Measurements from ENCODE around the gene GDPD1.
A peak's percentile ranks its signal among the peaks of the same experiment; 100 is the strongest.
"Not testable (repeated sequence)": the region's sequence is repeated elsewhere in the genome, so short reads cannot be mapped to it uniquely, and the experiment has no call there.

Gene GDPD1

DNA sequence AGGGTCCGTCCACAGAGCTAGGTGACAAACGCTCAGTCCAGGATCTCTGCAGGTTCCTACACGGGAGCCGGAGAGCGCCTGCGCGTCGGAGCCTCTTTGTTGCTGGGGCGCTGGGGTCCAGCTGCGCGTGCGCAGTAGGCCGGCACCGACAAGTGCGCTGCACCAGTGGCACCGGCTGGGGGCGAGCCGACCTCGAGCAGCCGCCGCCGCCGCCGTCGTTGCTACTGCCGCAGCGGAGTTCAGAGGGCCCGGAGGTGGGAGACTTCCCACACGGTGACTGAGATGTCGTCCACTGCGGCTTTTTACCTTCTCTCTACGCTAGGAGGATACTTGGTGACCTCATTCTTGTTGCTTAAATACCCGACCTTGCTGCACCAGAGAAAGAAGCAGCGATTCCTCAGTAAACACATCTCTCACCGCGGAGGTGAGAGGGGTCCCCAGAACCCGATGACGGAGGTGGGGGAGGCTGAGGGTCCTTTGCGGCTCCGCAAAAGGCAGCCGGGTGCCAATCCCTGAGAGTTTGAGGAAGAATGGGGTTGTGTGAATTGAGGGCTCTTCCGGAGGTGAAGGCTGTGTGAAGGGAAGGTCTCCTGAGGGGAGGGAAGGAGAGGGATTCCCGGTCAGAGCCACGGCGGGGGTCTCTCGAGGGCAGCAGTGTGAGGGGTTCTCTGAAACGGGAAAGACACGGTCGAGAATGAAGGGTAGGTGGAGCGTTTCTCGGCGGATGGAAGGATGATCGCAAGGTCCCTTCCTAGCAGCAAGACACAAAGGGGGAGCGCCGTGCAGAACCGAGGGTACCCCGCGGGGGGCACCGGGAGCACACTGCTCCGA lies at the start of gene GDPD1:
Gene GDPD1, plus strand, starts transcription at position 184 of the 831 bp plus-strand sequence. Its CDS starts 99 bp downstream, at position 283.
- DNase-seq: peak; percentile 87

DNA sequence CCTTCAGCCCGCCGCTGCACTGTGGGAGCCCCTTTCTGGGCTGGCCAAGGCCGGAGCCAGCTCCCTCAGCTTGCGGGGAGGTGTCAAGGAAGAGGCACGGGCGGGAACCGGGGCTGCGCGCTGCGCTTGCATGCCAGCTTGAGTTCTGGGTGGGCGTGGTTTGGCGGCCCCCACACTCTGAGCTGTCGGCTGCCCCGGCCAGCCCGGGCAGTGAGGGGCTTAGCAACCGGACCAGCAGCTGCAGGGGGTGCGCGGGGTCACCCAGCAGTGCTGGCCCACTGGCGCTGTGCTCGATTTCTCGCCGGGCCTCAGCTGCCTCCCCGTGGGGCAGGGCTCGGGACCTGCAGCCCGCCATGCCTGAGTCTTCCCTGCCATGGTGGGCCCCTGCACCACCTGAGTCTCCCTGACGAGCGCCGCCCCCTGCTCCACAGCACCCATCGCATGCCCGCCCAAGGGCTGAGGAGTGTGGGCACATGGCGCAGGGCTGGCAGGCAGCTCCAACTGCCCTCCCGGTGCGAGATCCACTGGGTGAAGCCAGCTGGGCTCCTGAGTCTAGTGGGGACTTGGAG lies 47.8 kb upstream of the GDPD1 start:
- DNase-seq: no peak

DNA sequence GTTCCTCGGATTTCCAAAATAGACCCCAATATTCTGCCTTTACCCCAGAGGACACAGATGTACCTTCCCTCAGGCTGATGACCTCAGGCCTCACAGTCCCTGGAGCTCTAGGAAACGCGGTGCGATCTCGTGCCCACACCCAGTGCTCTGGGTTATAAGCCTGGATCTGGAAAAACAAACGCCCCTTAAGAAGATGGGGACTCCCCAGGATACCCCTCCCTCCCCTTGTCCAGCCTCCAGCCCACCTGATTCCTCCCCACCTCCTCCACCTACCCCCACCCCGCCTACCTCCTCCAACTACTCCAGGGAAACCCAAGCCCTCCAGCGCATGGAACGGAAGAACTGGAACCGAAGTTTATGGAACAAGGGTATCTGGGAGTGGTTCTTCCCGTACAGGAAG lies 45.6 kb upstream of the GDPD1 start:
- DNase-seq: no peak

GRCh38 chr17:59175076-59175475 lies 45.2 kb upstream of the GDPD1 start:
- DNase-seq: no peak

DNA sequence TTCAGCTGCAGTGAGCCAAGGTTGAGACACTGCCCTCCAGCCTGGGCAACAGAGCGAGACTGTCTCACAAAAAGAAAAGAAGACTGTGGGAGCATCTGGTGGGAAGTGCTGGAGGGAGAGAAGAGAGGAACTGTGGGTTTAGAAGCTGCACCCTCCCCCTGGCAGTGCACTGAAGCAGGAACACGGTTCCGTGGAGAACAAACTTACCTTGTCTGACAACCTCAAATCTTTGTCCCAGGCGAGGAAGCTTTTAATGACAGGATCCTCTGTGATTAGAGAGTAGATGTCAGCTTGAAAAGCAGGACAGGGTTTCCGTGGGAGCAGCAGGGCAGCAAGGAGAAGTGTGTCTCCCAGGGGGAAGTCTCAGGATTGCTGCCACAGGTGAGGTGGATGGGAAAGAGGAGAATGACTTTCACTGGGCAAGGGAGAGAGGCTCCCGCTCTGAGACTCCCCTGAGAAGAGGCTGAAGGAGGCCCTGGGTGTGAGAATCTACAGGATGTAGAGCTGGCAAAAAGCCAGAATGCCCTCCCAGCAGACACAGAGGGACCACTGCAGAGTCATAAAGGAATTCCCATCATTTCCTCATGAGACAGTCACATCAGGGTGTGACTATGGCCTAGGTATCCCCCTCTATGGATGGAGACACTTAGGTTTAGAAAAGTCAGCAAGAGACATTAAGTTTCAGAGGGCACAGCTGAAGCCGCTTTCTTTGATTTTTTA lies 41.9 kb upstream of the GDPD1 start:
- no peak for DNase-seq

DNA sequence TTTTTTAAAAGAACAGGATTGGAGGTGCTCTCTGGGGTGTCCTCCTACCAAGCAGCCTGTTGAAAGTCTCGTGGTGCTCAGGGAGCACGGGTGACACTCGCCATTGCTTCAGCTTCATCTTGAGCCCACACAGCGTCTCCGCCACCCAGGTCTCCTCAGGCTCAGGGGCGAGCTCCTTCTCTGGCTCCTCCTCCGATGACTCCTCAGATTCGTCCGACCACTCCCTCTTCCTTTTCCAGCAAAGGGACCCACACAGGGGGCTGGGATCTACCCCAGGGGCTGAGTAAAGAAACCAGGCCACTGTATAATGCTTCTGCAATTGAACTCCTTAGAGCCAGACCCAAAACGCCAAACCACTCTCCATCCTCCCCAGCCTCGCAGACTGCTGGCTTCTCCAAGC lies 40.7 kb upstream of the GDPD1 start:
- DNase-seq: not testable (repeated sequence)

GRCh38 chr17:59180626-59181025 lies 39.7 kb upstream of the GDPD1 start:
- no peak for DNase-seq

GRCh38 chr17:59181481-59181880 lies 38.8 kb upstream of the GDPD1 start:
- no peak for DNase-seq

DNA sequence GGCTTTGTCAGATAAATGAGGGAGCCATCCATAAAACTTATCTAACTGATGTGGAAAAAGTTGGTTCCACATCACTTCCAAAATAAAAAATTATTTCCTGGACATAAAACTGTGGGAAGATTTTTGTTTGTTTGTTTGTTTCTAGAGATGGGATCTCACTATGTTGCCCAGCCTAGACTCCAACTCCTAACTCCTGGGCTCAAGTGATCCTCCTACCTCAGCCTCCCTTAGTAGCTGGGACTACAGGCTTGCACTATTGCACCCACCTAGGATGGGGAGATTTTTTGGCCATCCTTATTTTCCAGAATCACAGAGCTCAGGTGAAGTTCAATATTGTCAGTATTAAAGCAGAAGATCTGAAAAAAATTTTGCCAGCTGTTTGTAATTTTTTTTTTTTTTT lies 34.3 kb upstream of the GDPD1 start:
- DNase-seq: no peak

GRCh38 chr17:59186850-59187249 lies 33.5 kb upstream of the GDPD1 start:
- no peak for DNase-seq

GRCh38 chr17:59190806-59191205 lies 29.5 kb upstream of the GDPD1 start:
- no peak for DNase-seq

DNA sequence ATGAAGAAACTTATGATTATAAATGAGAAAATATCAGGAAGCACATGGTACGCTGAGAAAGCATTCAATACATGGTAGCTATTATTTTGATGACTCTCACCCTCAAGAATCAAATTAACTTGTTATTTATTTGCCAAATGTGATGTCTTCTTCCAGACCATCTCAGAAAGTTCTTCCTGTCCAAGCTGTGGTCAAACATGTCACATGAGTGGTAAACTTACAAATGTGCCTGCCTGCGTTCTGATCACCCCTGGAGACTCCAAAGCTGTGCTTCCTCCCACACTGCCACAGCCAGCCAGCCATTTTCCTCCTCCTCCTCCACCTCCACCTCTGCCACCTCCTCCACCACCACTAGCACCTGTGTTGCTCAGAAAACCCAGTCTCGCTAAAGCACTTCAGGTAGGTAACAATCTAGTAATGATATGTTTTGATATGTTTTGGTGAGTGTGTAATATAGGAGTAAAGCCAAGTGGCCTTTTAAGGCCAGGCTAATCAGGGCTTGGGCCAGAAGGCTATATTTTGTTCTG lies 26.9 kb upstream of the GDPD1 start:
- no peak for DNase-seq

GRCh38 chr17:59199398-59199797 lies 20.9 kb upstream of the GDPD1 start:
- DNase-seq: no peak

DNA sequence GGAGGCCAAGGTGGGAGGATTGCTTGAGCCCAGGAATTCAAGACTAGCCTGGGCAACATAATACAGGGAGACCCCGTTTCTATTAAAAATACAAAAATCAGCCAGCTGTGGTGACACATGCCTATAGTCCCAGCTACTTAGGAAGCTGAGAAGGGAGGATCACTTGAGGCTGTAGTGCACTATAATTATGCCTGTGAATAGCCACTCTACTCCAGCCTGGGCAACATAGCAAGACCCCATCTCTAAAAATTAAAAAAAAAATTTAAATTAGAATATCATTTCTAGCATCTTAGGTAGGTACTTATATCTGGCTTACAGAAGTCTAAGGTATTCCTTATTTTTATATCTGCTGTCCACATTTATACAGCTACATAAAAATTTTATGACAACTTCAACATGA lies 18.0 kb upstream of the GDPD1 start:
- DNase-seq: no peak

DNA sequence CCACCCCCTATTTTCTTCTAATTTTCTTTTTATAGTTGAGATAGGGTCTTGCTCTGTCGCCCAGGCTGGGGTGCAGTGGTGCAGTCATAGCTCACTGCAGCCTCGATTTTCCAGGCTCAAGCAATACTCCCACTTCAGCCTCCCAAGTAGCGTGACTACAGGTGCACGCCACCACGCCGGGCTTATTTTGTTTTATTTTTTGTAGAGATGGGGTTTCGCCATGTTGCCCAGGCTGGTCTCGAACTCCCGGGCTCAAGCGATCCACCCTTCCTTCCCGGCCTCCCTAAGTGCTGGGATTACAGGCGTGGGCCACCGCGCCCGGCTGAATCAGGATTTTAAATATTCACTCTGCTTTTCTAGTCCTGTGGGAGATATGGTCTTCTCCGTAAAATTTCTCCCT lies 941 bp upstream of the GDPD1 start:
- no peak for DNase-seq

- no peak for DNase-seq
Measured at GRCh38 chr17:59219992-59220327, 351 bp upstream of the GDPD1 start.

GRCh38 chr17:59221159-59221847 lies 992 bp downstream of the GDPD1 start:
- DNase-seq: no peak

- DNase-seq: no peak
Measured at GRCh38 chr17:59223813-59224212, 3.5 kb downstream of the GDPD1 start.

DNA sequence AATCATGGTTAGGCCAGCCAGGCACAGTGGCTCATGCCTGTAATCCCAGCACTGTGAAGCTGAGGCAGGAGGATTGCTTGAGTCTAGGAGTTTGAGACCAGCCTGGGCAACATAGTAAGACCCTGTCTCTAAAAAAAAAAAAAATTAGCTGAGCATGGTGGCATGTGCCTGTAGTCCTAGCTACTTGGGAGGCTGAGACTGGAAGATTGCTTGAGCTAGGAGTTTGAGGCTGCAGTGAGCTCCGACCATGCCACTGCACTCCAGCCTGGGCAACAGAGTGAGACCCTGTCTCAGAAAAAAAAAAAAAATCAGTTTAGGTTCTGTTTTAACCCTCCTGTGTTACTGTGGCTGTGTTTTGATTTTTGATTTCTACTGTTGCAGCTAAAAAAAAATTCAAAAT lies 8.3 kb downstream of the GDPD1 start:
- not testable (repeated sequence) for DNase-seq

- no peak for DNase-seq
Measured at GRCh38 chr17:59230764-59231163, 10.5 kb downstream of the GDPD1 start.

DNA sequence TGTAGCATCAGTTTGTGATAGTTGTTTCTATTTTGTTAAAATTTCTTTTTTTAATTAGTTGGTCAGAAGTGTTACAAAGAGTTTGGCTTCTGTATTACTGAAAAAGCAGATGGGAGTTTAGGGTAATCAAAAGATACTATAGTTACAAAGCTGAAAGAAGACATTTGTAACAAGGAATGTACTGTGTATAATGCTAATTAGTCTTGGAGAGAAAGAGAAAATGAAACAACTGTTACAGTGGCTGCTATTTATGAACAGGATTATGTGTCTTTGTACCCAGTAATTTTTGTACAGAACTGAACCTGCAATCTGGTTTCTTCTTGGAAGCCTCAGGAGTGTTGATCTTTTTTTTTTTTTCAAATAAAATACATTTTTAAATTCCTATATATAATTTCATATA lies 14.3 kb downstream of the GDPD1 start:
- no peak for DNase-seq

GRCh38 chr17:59238906-59239305 lies 18.6 kb downstream of the GDPD1 start:
- DNase-seq: no peak

- no peak for DNase-seq
Measured at GRCh38 chr17:59244081-59244480, 23.8 kb downstream of the GDPD1 start.

Data from kidney glomerular epithelial cell (primary cell).